MM.1S (cell line): ENCODE data around the gene ATP6V0B.

Experiments
- CTCF ChIP-seq: fragments of 300-600 bp; sonication (generic); IDR thresholded peaks from 2 replicates; pipeline ENCODE4 v1.5.1; 2016; ENCODE audit warnings: antibody characterized with exemption, low read length, mixed read lengths
- EZH2 ChIP-seq: fragments of 300-600 bp; sonication (generic); optimal IDR thresholded peaks from 2 replicates; pipeline ENCODE3; 2017; ENCODE audit warnings: low read depth, mild to moderate bottlenecking, antibody characterized with exemption, low read length, mixed read lengths

- TF ChIP-seq CTCF (peak; percentile 31), EZH2 (no peak)
Observed at GRCh38 chr1:43994794-43995790, 20.3 kb downstream of the ATP6V0B start.
